ENCODE data around the gene RASL11B.
"Not testable (repeated sequence)": the region's sequence is repeated elsewhere in the genome, so short reads cannot be mapped to it uniquely, and the experiment has no call there.

RASL11B gene

GRCh38 chr4:52824270-52824602 is 37.9 kb upstream of the RASL11B start:
- no peak overlapping the region for H4K8ac ChIP-seq (ENCODE audit: low read depth, low read length)
- no peak overlapping the region for H3K4me2 ChIP-seq (ENCODE audit: low read length)
- no peak for DNase-seq
- H2BK15ac ChIP-seq (replicated peaks; ENCODE audit: low read depth): no peak overlapping the region
- no peak overlapping the region for H3K18ac ChIP-seq (ENCODE audit: low read length)
- no peak overlapping the region for H2BK5ac ChIP-seq (ENCODE audit: low read length)
- H3K9ac ChIP-seq (ENCODE audit: low read length): no peak overlapping the region
- no peak overlapping the region for H3K4me3 ChIP-seq (ENCODE audit: low read length)
- no peaks in the 10 kb centered on the region for H3K79me1 ChIP-seq (ENCODE audit: low read length)
- no peak overlapping the region for H2BK120ac ChIP-seq (ENCODE audit: low read depth, low read length)
- no peaks in the 10 kb centered on the region for H3K79me2 ChIP-seq (ENCODE audit: control insufficient read depth, insufficient read depth, low read length)
- no peak overlapping the region for H3K23ac ChIP-seq (ENCODE audit: low read length)
- peaks cover 2% of the 10 kb centered on the region for H3K4me1 ChIP-seq (ENCODE audit: control insufficient read depth, low read depth, low read length)
- no peak overlapping the region for H4K5ac ChIP-seq (ENCODE audit: low read length)
- no peaks in the 10 kb centered on the region for H3K36me3 ChIP-seq (ENCODE audit: control insufficient read depth, insufficient read depth, low read length)
- no peaks in the 10 kb centered on the region for H3K27me3 ChIP-seq (ENCODE audit: insufficient read depth, low read length, poor library complexity)
- no CpG with 5 or more reads among the region's 6 CpGs for WGBS (ENCODE audit: extremely low coverage, insufficient coverage, low lambda C conversion rate)
- H2AK5ac ChIP-seq (ENCODE audit: low read length): no peak overlapping the region
- no peak overlapping the region for H3K56ac ChIP-seq (ENCODE audit: low read length)
- no peak overlapping the region for H3K4ac ChIP-seq (ENCODE audit: low read depth, low read length)
- no peak overlapping the region for H3K27ac ChIP-seq (ENCODE audit: low read depth, low read length)

- H3K56ac ChIP-seq (ENCODE audit: low read length): peak overlapping the region; percentile 69
- H3K79me1 ChIP-seq (ENCODE audit: low read length): no peaks in the 10 kb centered on the region
- H2BK15ac ChIP-seq (replicated peaks; ENCODE audit: low read depth): no peak overlapping the region
- no peak overlapping the region for H3K4me3 ChIP-seq (ENCODE audit: low read length)
- H4K5ac ChIP-seq (ENCODE audit: low read length): no peak overlapping the region
- peaks cover 2% of the 10 kb centered on the region for H3K4me1 ChIP-seq (ENCODE audit: control insufficient read depth, low read depth, low read length)
- peak overlapping the region; percentile 47 for H3K4ac ChIP-seq (ENCODE audit: low read depth, low read length)
- no peak overlapping the region for H3K18ac ChIP-seq (ENCODE audit: low read length)
- no peaks in the 10 kb centered on the region for H3K36me3 ChIP-seq (ENCODE audit: control insufficient read depth, insufficient read depth, low read length)
- H3K27ac ChIP-seq (ENCODE audit: low read depth, low read length): no peak overlapping the region
- H3K79me2 ChIP-seq (ENCODE audit: control insufficient read depth, insufficient read depth, low read length): no peaks in the 10 kb centered on the region
- no peak overlapping the region for H3K9ac ChIP-seq (ENCODE audit: low read length)
- H2AK5ac ChIP-seq (ENCODE audit: low read length): no peak overlapping the region
- H4K8ac ChIP-seq (ENCODE audit: low read depth, low read length): no peak overlapping the region
- no peak overlapping the region for H3K23ac ChIP-seq (ENCODE audit: low read length)
- no peaks in the 10 kb centered on the region for H3K27me3 ChIP-seq (ENCODE audit: insufficient read depth, low read length, poor library complexity)
- WGBS (ENCODE audit: extremely low coverage, insufficient coverage, low lambda C conversion rate): no CpG with 5 or more reads among the region's 12 CpGs
- no peak overlapping the region for H2BK120ac ChIP-seq (ENCODE audit: low read depth, low read length)
- peak; percentile 60 for DNase-seq
- no peak overlapping the region for H3K4me2 ChIP-seq (ENCODE audit: low read length)
- no peak overlapping the region for H2BK5ac ChIP-seq (ENCODE audit: low read length)
Measured at GRCh38 chr4:52824603-52825459, 37.3 kb upstream of the RASL11B start.

- Histone ChIP-seq H3K23ac (ENCODE audit: low read length) (no peak overlapping the region), H2BK120ac (ENCODE audit: low read depth, low read length) (no peak overlapping the region), H4K5ac (ENCODE audit: low read length) (no peak overlapping the region), H3K4me3 (ENCODE audit: low read length) (no peak overlapping the region), H3K4ac (ENCODE audit: low read depth, low read length) (peak overlapping the region; percentile 47), H3K79me1 (ENCODE audit: low read length) (no peaks in the 10 kb centered on the region), H3K27ac (ENCODE audit: low read depth, low read length) (no peak overlapping the region), H3K56ac (ENCODE audit: low read length) (peak overlapping the region; percentile 69), H3K18ac (ENCODE audit: low read length) (peak overlapping the region; percentile 15), H2BK5ac (ENCODE audit: low read length) (no peak overlapping the region), H2AK5ac (ENCODE audit: low read length) (no peak overlapping the region), H4K8ac (ENCODE audit: low read depth, low read length) (no peak overlapping the region), H3K27me3 (ENCODE audit: insufficient read depth, low read length, poor library complexity) (no peaks in the 10 kb centered on the region), H3K36me3 (ENCODE audit: control insufficient read depth, insufficient read depth, low read length) (no peaks in the 10 kb centered on the region), H3K79me2 (ENCODE audit: control insufficient read depth, insufficient read depth, low read length) (no peaks in the 10 kb centered on the region), H3K9ac (ENCODE audit: low read length) (peak overlapping the region; percentile 34), H3K4me2 (ENCODE audit: low read length) (no peak overlapping the region), H3K4me1 (ENCODE audit: control insufficient read depth, low read depth, low read length) (peaks cover 2% of the 10 kb centered on the region), H2BK15ac (replicated peaks; ENCODE audit: low read depth) (no peak overlapping the region)
- WGBS (ENCODE audit: extremely low coverage, insufficient coverage, low lambda C conversion rate): no CpG with 5 or more reads among the region's 3 CpGs
- DNase-seq: peak; percentile 47
Measured at GRCh38 chr4:52825460-52826090, 36.5 kb upstream of the RASL11B start.

- DNase-seq: peak; percentile 86
- Histone ChIP-seq H3K27me3 (ENCODE audit: insufficient read depth, low read length, poor library complexity) (no peaks in the 10 kb centered on the region), H4K8ac (ENCODE audit: low read depth, low read length) (no peak overlapping the region), H2AK5ac (ENCODE audit: low read length) (no peak overlapping the region), H4K5ac (ENCODE audit: low read length) (no peak overlapping the region), H2BK15ac (replicated peaks; ENCODE audit: low read depth) (no peak overlapping the region), H3K4me1 (ENCODE audit: control insufficient read depth, low read depth, low read length) (peaks cover 33% of the 10 kb centered on the region), H3K27ac (ENCODE audit: low read depth, low read length) (peak overlapping the region; percentile 37), H3K4me2 (ENCODE audit: low read length) (no peak overlapping the region), H3K56ac (ENCODE audit: low read length) (peak overlapping the region; percentile 69), H3K79me1 (ENCODE audit: low read length) (no peaks in the 10 kb centered on the region), H3K23ac (ENCODE audit: low read length) (no peak overlapping the region), H2BK120ac (ENCODE audit: low read depth, low read length) (peak overlapping the region; percentile 76), H3K18ac (ENCODE audit: low read length) (peak overlapping the region; percentile 61), H3K79me2 (ENCODE audit: control insufficient read depth, insufficient read depth, low read length) (no peaks in the 10 kb centered on the region), H3K4me3 (ENCODE audit: low read length) (no peak overlapping the region), H3K36me3 (ENCODE audit: control insufficient read depth, insufficient read depth, low read length) (no peaks in the 10 kb centered on the region), H3K9ac (ENCODE audit: low read length) (peak overlapping the region; percentile 9), H2BK5ac (ENCODE audit: low read length) (peak overlapping the region; percentile 12), H3K4ac (ENCODE audit: low read depth, low read length) (peak overlapping the region; percentile 83)
- WGBS (ENCODE audit: extremely low coverage, insufficient coverage, low lambda C conversion rate): no CpG with 5 or more reads among the region's 3 CpGs
Measured at GRCh38 chr4:52833941-52834525, 28.1 kb upstream of the RASL11B start.

GRCh38 chr4:52834641-52835456 is 27.3 kb upstream of the RASL11B start:
- not testable (repeated sequence) for H3K4me3 ChIP-seq (ENCODE audit: low read length); H3K4ac ChIP-seq (ENCODE audit: low read depth, low read length); H3K9ac ChIP-seq (ENCODE audit: low read length); H3K79me1 ChIP-seq (ENCODE audit: low read length); H2AK5ac ChIP-seq (ENCODE audit: low read length); H3K23ac ChIP-seq (ENCODE audit: low read length); H4K5ac ChIP-seq (ENCODE audit: low read length); H3K36me3 ChIP-seq (ENCODE audit: control insufficient read depth, insufficient read depth, low read length); H3K79me2 ChIP-seq (ENCODE audit: control insufficient read depth, insufficient read depth, low read length); H2BK15ac ChIP-seq (replicated peaks; ENCODE audit: low read depth); H3K4me2 ChIP-seq (ENCODE audit: low read length); H4K8ac ChIP-seq (ENCODE audit: low read depth, low read length); H3K27me3 ChIP-seq (ENCODE audit: insufficient read depth, low read length, poor library complexity)
- H2BK5ac ChIP-seq (ENCODE audit: low read length): peak overlapping the region; percentile 66
- DNase-seq: peak; percentile 80
- peak overlapping the region; percentile 56 for H3K27ac ChIP-seq (ENCODE audit: low read depth, low read length)
- peaks cover 39% of the 10 kb centered on the region for H3K4me1 ChIP-seq (ENCODE audit: control insufficient read depth, low read depth, low read length)
- H3K56ac ChIP-seq (ENCODE audit: low read length): peak overlapping the region; percentile 69
- peak overlapping the region; percentile 61 for H3K18ac ChIP-seq (ENCODE audit: low read length)
- WGBS (ENCODE audit: extremely low coverage, insufficient coverage, low lambda C conversion rate): no CpG with 5 or more reads among the region's 8 CpGs
- peak overlapping the region; percentile 63 for H2BK120ac ChIP-seq (ENCODE audit: low read depth, low read length)

Data from mesendoderm (in vitro differentiated cells).